GM21367 (cell line): Measurements from ENCODE around the gene RPL36A.

ENCODE experiments used
- ATAC-seq: cut with Tn5 transposase; IDR thresholded peaks from one replicate; pipeline ENCODE4 v1.9.1; 2021; ENCODE audit not compliant: unreplicated experiment

RPL36A gene

DNA sequence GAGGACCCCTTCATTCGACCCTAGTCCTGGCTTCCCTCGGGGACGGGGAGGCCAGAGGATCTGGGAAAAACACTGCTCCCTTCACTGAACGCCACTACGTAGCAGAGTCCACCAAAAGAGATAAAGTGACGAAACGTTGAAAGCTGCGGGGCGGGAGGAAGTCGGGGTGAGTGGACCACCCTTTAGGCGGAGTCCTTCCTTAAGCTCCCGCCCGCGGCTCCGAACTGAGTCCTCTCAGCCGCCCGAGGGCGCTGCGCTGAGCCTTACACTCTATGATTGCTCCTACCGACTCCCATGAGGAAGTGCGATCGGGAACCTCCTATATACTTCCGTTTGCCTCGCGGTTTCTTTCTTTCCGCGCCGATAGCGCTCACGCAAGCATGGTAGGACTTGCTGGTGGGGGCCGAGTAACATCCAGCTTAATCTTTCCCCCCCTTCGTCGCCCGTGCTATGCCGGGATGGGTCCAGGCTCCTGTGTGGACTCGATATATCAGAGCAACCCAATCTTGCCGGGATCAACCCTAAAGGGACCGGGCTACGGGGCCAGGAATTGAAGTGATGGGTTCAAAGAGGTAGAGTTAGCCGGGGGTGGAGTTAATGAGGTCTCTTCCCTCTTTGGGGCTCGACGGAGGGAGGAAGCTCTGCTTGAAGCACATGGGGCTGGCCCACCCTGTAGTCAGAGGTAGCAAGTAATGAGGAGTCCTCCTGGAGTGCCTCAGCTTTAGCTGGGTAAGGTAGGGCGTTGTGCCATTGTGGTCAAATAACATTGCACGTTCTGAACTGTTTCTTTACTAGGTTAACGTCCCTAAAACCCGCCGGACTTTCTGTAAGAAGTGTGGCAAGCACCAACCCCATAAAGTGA lies at the start of gene RPL36A:
Gene RPL36A (plus strand): TSS at position 348 of the 862 bp plus-strand sequence. CDS start 33 bp downstream, at position 381.
- peak; percentile 84 for ATAC-seq

- peak; percentile 5 for ATAC-seq
Observed at GRCh38 chrX:101347859-101348451, 42.9 kb upstream of the RPL36A start.

GRCh38 chrX:101348452-101349192 lies 42.2 kb upstream of the RPL36A start, which contains the start of gene TIMM8A:
Gene TIMM8A (minus strand): TSS chrX:101348742. CDS start chrX:101348664, 78 bp downstream.
- ATAC-seq = peak; percentile 97

GRCh38 chrX:101349193-101349562 lies 41.6 kb upstream of the RPL36A start:
- no peak for ATAC-seq

DNA sequence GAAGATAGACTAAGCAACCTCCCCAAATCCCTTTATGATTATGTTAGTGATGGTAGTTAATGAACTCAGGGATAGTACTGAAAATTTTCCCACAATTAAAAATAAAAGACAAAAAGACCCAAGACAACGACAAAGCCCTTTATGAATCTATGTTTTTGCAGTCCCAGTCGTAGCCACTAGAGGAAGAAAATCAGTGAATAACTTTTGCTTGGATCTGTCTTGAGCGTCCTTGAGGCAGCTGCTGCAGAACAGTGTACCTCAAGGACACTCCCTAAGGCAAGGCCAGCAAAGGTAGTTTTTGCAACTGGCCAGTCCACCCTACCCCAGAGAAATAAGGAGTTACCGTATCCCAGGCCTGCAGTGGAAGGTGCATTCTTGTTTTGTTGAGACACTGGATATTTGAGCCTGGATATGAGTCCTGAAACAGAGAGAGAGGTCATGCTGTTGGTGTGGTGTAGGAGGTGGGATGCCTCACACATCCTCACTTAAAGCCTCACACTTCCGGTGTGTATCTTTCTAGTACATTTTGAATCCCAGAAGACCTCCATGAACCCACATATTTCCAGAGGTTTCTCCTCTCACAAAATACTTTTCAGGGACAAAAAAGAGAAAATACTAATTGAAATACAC lies 33.5 kb upstream of the RPL36A start:
- ATAC-seq = no peak

DNA sequence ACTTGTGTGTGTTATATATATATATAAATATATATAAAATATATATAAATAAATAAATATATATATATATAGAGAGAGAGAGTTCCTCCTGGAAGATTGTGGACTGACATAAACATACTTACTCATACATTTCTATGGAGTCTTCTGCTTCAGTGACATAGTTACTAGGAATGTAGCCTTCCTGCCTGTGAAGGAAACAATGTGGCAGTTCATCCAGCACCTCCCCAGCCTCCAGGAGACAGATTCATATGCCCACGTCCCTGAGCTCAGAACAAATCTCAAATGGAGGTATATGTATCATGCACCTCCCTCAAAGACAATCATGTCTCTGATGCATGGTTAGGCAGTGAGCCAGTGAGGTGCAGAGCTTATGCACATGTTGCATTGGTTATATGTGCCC lies 30.8 kb upstream of the RPL36A start:
- no peak for ATAC-seq

DNA sequence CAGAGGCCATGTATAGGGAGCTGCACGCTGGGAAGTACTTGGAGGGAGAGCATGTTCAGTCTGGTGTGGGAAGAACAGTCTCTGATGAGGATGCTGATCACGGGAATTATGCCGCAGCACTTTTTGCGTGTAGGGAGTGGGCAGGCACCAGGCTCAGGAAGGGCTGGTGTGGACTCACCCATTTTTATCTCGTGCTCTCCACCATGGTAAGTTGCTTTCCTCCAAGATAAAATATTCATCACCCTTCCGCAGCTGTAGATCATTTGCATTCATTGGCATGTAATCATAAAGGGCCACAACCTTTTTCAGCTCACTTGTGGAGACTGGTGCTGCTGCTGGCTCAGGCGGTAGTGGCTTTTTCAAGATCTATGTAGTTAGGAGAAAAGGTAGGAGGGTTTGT lies 30.4 kb upstream of the RPL36A start:
- no peak for ATAC-seq

- no peak for ATAC-seq
Observed at GRCh38 chrX:101362116-101362515, 28.7 kb upstream of the RPL36A start.

DNA sequence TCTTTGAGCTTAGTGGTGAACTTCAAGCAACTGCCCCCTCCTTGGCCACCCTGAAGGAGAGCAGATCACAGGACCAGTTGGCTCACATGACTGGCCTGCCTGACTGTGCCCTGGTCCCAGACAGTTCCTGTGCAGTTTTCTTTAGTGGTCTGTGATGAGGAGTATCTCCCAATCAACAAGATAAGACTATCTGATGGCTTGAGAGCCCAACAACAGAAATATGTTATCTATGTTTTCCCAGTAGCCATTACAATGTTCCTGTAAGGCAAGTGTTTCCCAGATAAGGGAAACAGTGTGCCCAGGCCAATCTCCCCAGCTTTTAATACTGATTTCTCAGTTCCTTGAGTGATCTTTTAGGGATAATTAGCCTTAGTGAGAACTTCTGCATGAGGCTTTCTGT lies 28.1 kb upstream of the RPL36A start:
- ATAC-seq = no peak

GRCh38 chrX:101365301-101365795 lies 25.5 kb upstream of the RPL36A start:
- no peak for ATAC-seq

- ATAC-seq = no peak
Observed at GRCh38 chrX:101368800-101369199, 22.0 kb upstream of the RPL36A start.

- no peak for ATAC-seq
Observed at GRCh38 chrX:101369687-101370086, 21.1 kb upstream of the RPL36A start.

DNA sequence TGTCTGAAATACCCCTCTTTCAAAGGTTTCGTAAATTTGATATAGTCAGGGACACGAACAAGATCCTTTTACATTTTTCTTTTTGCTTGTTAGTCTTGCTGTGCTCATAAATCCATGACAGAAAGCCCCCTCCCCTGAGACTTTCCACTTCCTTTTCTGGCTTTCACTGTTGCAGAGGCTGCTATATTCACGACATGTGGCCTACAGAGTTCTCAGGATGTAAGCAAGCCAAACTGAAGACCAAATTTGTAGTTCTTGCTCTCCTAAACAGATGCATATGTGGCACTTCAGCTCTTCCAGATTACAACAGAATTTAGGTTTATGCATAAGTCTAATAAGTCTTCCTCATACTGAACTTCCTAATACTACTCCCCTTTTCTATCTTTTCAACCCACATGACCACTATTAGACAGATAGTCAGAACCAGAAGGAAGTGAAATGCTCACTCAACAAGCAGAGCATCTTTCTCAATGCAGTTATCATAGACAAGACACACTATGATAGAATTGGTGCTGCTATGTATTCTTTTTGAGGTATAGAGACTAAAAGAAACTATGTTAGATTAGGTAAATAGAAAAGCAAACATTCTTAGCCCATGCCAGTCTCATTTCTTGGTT lies 19.8 kb upstream of the RPL36A start:
- ATAC-seq = peak; percentile 64

DNA sequence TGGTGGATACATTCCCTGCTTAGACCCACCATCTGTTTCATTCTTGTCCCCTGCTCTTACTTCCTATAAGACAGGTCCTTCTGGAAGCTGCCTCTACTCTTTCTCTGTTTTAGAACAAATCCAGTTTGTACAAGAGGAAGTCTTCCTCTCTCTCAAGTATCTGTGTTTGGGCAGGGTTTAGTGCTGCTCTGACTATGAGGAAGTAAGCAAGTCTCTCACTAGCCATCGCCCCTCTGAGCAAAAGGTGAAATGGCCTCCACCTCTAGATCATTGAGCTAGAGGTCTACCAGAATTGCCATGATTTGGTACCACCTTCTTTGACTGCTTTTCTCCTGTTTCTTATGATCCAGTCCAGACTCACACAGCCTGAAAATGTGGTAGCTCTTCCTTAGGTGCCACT lies 13.3 kb upstream of the RPL36A start:
- no peak for ATAC-seq

DNA sequence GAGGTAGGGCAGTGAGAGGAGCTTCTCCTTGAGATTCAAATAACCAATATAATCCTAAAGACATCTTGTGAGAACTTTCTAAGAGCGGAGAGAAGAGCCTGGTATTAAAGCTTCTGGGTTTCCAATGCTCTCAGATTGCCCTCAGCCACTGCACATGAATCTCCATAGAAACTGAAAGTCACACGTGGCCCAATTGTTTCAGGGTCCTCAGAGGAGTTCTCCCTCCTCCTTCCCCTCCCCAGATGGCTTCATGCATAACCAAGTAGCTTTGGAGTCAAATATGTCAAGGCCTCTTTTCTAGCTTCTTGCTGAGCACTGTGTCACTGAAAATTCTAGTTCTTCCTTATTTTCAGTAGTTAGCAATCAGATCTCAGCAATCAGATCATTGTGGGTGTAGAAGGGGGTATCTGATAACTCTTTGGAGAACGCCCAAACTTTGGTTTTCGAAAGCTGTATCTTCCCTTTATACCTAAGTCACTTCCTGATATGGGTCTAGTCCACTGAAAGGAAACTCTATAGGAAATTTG lies 7.1 kb upstream of the RPL36A start:
- peak; percentile 78 for ATAC-seq

DNA sequence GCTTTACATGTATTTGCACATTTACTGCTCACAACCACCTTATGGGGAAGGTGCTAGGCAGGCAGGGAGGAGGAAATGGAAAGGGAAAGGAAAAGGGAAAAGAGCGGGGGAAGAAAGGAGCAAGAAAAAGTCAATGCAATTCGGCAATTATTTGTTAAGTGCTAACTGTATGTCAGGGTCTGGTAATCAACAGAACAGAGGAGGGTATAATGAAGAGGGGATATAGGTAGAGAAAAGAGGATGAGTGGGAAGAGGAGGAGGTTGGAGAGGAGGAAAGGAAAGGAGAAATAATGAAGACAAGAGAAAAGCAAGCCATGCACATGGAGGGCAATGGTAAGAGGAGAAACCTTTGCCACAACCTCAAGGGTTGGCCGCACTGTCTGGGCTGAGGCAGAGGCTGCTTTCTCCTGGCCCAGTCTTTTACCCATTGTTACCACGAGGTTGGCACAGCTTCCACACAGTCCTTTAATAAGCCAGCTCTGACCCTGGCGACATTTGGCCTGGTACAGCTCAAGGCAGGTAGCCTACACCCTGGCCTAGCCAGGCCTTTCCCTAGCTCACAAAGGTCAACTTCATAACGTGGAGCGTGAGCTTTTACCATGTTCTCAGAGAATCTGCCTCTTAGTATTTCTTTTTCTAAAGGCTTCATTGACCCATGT lies 5.7 kb upstream of the RPL36A start:
- no peak for ATAC-seq

GRCh38 chrX:101385795-101386541 lies 4.8 kb upstream of the RPL36A start, which contains the start of gene BTK:
Gene BTK (minus strand): TSS chrX:101386191. CDS start chrX:101375284, 10,907 bp downstream.
- ATAC-seq = peak; percentile 63

DNA sequence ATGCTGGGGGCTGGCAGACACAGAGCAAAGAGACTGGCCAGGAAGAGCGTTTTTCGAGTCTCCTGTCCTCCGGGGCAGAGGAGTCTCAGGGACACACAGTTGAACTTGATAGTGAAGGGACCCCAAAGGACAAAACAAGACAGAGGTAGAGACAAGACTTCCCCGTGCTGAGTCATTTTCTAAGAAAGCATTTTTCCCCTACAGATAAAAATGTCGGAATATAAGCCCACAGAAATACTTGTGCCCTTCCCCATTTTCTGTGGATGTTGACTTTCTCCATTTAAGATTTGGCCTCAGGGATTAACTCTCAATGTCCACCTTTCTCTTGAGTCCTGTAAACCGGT lies 4.3 kb upstream of the RPL36A start:
- ATAC-seq = no peak

- no peak for ATAC-seq
Observed at GRCh38 chrX:101388604-101389003, 2.2 kb upstream of the RPL36A start.
